Measurements from ENCODE around the gene HCN3.

- TF ChIP-seq ZBTB21 (tag by site-specific recombination; IDR thresholded peaks at IDR 0.05): no peak
- TF ChIP-seq, protein P1, sequence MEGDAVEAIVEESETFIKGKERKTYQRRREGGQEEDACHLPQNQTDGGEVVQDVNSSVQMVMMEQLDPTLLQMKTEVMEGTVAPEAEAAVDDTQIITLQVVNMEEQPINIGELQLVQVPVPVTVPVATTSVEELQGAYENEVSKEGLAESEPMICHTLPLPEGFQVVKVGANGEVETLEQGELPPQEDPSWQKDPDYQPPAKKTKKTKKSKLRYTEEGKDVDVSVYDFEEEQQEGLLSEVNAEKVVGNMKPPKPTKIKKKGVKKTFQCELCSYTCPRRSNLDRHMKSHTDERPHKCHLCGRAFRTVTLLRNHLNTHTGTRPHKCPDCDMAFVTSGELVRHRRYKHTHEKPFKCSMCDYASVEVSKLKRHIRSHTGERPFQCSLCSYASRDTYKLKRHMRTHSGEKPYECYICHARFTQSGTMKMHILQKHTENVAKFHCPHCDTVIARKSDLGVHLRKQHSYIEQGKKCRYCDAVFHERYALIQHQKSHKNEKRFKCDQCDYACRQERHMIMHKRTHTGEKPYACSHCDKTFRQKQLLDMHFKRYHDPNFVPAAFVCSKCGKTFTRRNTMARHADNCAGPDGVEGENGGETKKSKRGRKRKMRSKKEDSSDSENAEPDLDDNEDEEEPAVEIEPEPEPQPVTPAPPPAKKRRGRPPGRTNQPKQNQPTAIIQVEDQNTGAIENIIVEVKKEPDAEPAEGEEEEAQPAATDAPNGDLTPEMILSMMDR (tag by site-specific recombination; IDR thresholded peaks at IDR 0.05): no peak
- TF ChIP-seq ZNF704 (tag by site-specific recombination; IDR thresholded peaks at IDR 0.05): no peak
- no peak for TF ChIP-seq ZNF791 (tag by site-specific recombination; IDR thresholded peaks at IDR 0.05)
- no peak for TF ChIP-seq ZNF561 (tag by site-specific recombination; IDR thresholded peaks at IDR 0.05; ENCODE audit: borderline replicate concordance)
- no peak for TF ChIP-seq ZNF16 (tag by site-specific recombination; IDR thresholded peaks at IDR 0.05; ENCODE audit: low read depth)
- TF ChIP-seq GFI1B (tag by site-specific recombination; IDR thresholded peaks at IDR 0.05): no peak
- no peak for TF ChIP-seq ZBTB8A (tag by site-specific recombination; IDR thresholded peaks at IDR 0.05)
- no peak for TF ChIP-seq ZEB2 (tag by site-specific recombination; IDR thresholded peaks at IDR 0.05)
- no peak for TF ChIP-seq ZNF311 (tag by site-specific recombination; IDR thresholded peaks at IDR 0.05; ENCODE audit: borderline replicate concordance)
- no peak for TF ChIP-seq TCF7L2 (IDR thresholded peaks at IDR 0.05; ENCODE audit: borderline replicate concordance, low read depth, low read length)
- TF ChIP-seq ZNF274 (IDR thresholded peaks at IDR 0.05; ENCODE audit: low read length): no peak
- no peak for TF ChIP-seq ZNF274 (tag by site-specific recombination; IDR thresholded peaks at IDR 0.05; ENCODE audit: borderline replicate concordance)
- no peak for TF ChIP-seq ZSCAN5A (tag by site-specific recombination; IDR thresholded peaks at IDR 0.05)
- TF ChIP-seq ZNF555 (tag by site-specific recombination; conservative IDR thresholded peaks at IDR 0.05): no peak
Observed at GRCh38 chr1:155327981-155328380, 50.7 kb downstream of the HCN3 start.

All from HEK293 (cell line).